Kidney (tissue), 14 donors: ENCODE results near the gene P3H1. TPM values are rescaled to one million over a fixed set of nuclear protein-coding genes. Genes with fewer than 3 reads are reported as not detected.
"Not testable (repeated sequence)": the region's sequence is repeated elsewhere in the genome, so short reads cannot be mapped to it uniquely, and the experiment has no call there.

ENCODE experiments used
- DNase-seq, 5 donors: peaks; one replicate each; pipeline ENCODE4 v3.0.0-alpha.2; 2013 to 2020
- FAIRE-seq: peaks from 2 replicates; lab custom pipeline; 2012; peaks lifted over from hg19 to GRCh38; lab: Jason Lieb, UNC
- H3K27ac ChIP-seq, 2 donors: one replicate each; pipeline ENCODE4 v1.7.0; 2013; ENCODE audit warnings: low read depth in 2 of 2, low read length in 2 of 2, inconsistent platforms in 1 of 2
- H3K27me3 ChIP-seq: one replicate; pipeline ENCODE4 v1.7.1; 2013; ENCODE audit warnings: low read length, inconsistent platforms; ENCODE audit not compliant: control insufficient read depth, insufficient read depth
- H3K36me3 ChIP-seq, 3 donors: one replicate each; pipeline versions ENCODE4 v1.7.0 to v1.7.1; 2013; ENCODE audit warnings: low read length in 3 of 3, control low read depth in 1 of 3, inconsistent platforms in 1 of 3; ENCODE audit not compliant: insufficient read depth in 3 of 3, control insufficient read depth in 2 of 3
- H3K4me1 ChIP-seq, 3 donors: one replicate each; pipeline versions ENCODE4 v1.7.0 to v1.7.1; 2013; ENCODE audit warnings: low read length in 3 of 3, inconsistent platforms in 1 of 3, low read depth in 1 of 3; ENCODE audit not compliant: control insufficient read depth in 2 of 3, insufficient read depth in 2 of 3
- H3K4me3 ChIP-seq, 3 donors: one replicate each; pipeline versions ENCODE4 v1.7.0 to v1.8.1; 2013; ENCODE audit warnings: low read length in 3 of 3, control low read depth in 1 of 3, inconsistent platforms in 1 of 3
- H3K9ac ChIP-seq, 3 donors: one replicate each; pipeline versions ENCODE4 v1.7.0 to v1.7.1; 2013; ENCODE audit warnings: low read length in 3 of 3, control low read depth in 1 of 3, inconsistent platforms in 1 of 3
- H3K9me3 ChIP-seq, 3 donors: one replicate each; pipeline versions ENCODE4 v1.7.0 to v1.7.1; 2013; ENCODE audit warnings: low read length in 3 of 3, control low read depth in 1 of 3, inconsistent platforms in 1 of 3; ENCODE audit not compliant: control insufficient read depth in 2 of 3, insufficient read depth in 1 of 3
- intact Hi-C: fragments of 100-400 bp; cut with DNase I; formaldehyde crosslinking; loops from one replicate; pipeline ENCODE4 v1.11.1; 2022
- polyA plus RNA-seq: library from polyadenylated mRNA; stranded (reverse); fragments of 350-450 nt; fragmentation: Illumina TruSeq; extraction: RNeasy Lipid Tissue Mini Kit (QIAGEN cat#74804); gene quantifications from one replicate; pipeline ENCODE4 v1.2.3, GENCODE V29; 2014; ENCODE audit warnings: low read depth, low replicate concordance; ENCODE audit not compliant: insufficient read depth
- total RNA-seq: library from RNA; stranded (reverse); fragmentation: NEBNext Ultra II Directional; extraction: Animal tissue kit (Norgen Biotek cat#: 25700); gene quantifications from one replicate; pipeline ENCODE4 v1.2.1, GENCODE V29; 2021
- TF ChIP-seq, protein P1 (sequence below): IDR thresholded peaks from 3 replicates; pipeline ENCODE4 v1.5.1; 2012; ENCODE audit warnings: mild to moderate bottlenecking, moderate library complexity, borderline replicate concordance; ENCODE audit not compliant: insufficient read depth; ENCODE audit errors: extremely low read depth
- donor health status: control.
- donor health status: control.
- donor health status: control.
- donor health status: control.
- donor health status: control.
- donor health status: DM: yes; HTN: yes; CAD: no.
- donor health status: Normal renal cell carcinoma (clear cell type).

P3H1 gene
- total and polyA plus RNA-seq, 2 donors from 2014 or later, result 19.0 to 29.7 TPM

DNA sequence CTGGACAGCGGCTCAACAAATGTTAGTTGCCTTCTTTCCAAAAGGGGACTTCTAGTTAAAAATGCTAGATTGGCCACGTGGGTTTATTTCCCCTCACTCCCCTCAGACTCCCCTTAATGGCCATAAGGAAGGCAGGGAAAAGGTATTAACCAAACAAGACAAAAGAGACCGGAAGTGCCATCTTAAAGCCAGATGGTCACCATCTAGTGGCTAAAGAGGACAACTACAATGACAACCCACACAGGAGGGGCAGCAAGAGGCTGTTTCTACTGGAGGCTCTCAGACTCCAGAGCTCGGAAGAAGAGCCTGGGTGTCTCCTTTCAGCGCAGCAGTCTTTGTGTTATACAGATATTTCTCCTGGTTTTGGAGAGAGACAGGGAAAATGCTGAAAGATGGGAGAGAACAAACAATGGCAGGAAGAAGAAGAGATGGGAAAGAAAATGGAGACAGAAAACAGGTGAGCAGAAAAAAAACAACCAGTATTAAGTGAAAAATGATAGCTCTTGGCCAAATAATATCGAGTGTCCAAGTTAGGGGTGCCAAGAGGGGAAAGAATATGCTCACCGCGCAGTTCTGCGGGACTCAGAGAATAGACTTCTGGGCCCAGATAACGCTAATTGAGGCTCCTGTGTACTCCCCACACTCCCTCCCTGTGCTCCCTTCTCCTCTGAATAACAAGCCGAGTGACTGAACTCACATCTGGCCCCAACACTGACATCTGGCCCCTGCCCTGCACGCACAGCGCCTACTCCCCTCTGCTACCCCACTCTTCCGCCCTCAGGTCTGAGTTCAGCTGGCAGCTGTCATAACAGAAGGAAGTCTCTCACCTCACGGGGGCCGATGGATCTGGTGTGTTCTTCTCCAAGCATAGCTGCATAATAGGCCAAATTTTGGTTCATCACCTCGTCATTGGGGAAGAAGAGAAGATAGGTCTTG, 9.6 kb downstream of the P3H1 start:
- Histone ChIP-seq H3K9me3 (no peaks in the 10 kb centered on the region), H3K4me1 (peaks cover 0 to 2% (median 0%) of the 10 kb centered on the region in 3 donors), H3K27ac (no peak overlapping the region), H3K36me3 (peaks cover 16 to 39% (median 35%) of the 10 kb centered on the region in 3 donors), H3K9ac (no peak overlapping the region), H3K4me3 (no peak overlapping the region), H3K27me3 (no peaks in the 10 kb centered on the region)
- DNase-seq, result peak in 3 of 5 donors; percentile 48 to 84 (median 71)
- FAIRE-seq, result no peak
- intact Hi-C loops, result no loop called here
- TF ChIP-seq, protein P1, sequence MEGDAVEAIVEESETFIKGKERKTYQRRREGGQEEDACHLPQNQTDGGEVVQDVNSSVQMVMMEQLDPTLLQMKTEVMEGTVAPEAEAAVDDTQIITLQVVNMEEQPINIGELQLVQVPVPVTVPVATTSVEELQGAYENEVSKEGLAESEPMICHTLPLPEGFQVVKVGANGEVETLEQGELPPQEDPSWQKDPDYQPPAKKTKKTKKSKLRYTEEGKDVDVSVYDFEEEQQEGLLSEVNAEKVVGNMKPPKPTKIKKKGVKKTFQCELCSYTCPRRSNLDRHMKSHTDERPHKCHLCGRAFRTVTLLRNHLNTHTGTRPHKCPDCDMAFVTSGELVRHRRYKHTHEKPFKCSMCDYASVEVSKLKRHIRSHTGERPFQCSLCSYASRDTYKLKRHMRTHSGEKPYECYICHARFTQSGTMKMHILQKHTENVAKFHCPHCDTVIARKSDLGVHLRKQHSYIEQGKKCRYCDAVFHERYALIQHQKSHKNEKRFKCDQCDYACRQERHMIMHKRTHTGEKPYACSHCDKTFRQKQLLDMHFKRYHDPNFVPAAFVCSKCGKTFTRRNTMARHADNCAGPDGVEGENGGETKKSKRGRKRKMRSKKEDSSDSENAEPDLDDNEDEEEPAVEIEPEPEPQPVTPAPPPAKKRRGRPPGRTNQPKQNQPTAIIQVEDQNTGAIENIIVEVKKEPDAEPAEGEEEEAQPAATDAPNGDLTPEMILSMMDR, result peak; percentile 59

DNA sequence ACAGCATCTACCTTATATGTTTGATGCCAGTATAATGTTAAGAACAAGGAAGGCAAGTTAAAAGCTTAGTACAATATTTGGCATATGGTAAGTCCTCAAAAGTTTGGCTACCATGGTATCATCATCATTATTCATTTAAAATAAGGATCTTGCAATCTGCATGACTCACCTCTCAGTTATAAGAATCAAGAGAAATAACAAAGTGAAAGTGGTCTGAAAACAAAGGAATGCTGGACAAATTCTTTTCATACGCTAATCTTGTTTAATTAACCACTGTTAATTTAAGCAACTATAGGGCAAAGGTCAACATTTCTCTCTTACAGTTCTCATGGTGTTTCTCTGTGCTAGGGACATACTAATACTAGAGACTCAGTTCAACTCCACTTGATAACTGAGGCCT, 13.8 kb downstream of the P3H1 start:
- H3K9me3 ChIP-seq, result no peaks in the 10 kb centered on the region
- H3K4me1 ChIP-seq, result no peaks in the 10 kb centered on the region
- TF ChIP-seq, protein P1, result no peak
- H3K27me3 ChIP-seq, result no peaks in the 10 kb centered on the region
- DNase-seq (no peak), FAIRE-seq (no peak)
- no peak overlapping the region for H3K9ac ChIP-seq
- no peak overlapping the region for H3K27ac ChIP-seq
- H3K36me3 ChIP-seq, result peaks cover 18 to 50% (median 45%) of the 10 kb centered on the region in 3 donors
- intact Hi-C loops, result no loop called here
- H3K4me3 ChIP-seq, result no peak overlapping the region

DNA sequence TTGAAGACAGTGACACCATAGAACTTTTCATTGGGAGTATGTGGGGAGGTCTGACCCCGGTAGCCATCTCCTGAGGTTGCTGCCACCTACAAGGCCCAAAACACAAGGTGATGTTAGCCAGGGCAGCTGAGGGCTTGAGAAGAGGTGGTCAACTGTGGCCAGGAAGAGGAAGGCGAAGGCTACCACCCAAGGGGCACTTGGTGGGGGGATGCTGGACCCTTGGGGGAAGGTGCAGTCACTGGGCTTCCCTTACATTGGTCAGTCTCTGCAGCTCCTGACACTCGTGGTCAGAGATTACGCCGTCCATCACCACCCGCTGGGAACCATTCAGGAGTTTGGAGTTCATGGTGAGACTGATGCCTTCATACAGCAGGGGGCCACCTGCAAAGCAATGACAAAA, 14.5 kb downstream of the P3H1 start:
- DNase-seq, result no peak
- no peak for FAIRE-seq
- TF ChIP-seq, protein P1, result no peak
- peaks cover 14 to 49% (median 40%) of the 10 kb centered on the region in 3 donors for H3K36me3 ChIP-seq
- no peak overlapping the region for H3K27ac ChIP-seq
- no peak overlapping the region for H3K4me3 ChIP-seq
- intact Hi-C loops, result no loop called here
- no peak overlapping the region for H3K9ac ChIP-seq
- H3K27me3 ChIP-seq, result no peaks in the 10 kb centered on the region
- H3K9me3 ChIP-seq, result no peaks in the 10 kb centered on the region
- no peaks in the 10 kb centered on the region for H3K4me1 ChIP-seq

DNA sequence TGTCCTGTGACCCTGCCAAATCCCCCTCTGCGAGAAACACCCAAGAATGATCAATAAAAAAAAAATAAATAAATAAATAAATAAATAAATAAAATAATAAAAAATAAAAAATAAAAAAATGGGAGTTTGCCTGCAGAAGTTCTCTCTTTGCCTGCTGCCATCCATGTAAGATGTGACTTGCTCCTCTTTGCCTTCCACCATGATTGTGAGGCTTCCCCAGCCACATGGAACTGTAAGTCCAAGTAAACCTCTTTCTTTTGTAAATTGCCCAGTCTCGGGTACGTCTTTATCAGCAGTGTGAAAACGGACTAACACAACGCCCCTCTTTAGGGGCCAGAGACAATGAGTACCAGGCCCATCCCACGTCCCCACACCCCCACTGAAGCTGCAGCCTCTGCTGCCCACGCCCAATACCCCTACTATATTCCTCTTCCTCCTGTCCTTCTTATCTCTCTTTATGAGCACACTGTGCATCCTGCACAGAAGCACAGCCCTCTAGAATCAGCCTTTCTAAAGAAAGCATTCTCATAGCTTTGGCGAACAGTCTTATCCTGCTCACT, 15.2 kb downstream of the P3H1 start:
- H3K27ac ChIP-seq, H3K4me1 ChIP-seq, H3K27me3 ChIP-seq, H3K9ac ChIP-seq, H3K4me3 ChIP-seq, intact Hi-C loops, FAIRE-seq, DNase-seq, H3K9me3 ChIP-seq: not testable (repeated sequence)
- peaks cover 13 to 47% (median 40%) of the 10 kb centered on the region in 3 donors for H3K36me3 ChIP-seq
